PC-9 (cell line): ENCODE data around the gene PAK3. TPM values are rescaled to one million over a fixed set of nuclear protein-coding genes. Genes with fewer than 3 reads are reported as not detected.

Source experiments
- BruUV-seq: library from RNA; stranded (reverse); fragments of 400-500 nt; replicated peaks from 2 replicates; lab custom pipeline; 2021; lab: Mats Ljungman, UMichigan
- CTCF ChIA-PET: fragments of 300-600 bp; sonication (Branson Sonifier 250); formaldehyde crosslinking; loops from one replicate; lab custom pipeline; 2022; ENCODE audit warnings: antibody characterized with exemption; lab: Charles Lee
- POLR2A ChIA-PET: fragments of 300-600 bp; sonication (Branson Sonifier 250); formaldehyde crosslinking; loops from one replicate; lab custom pipeline; 2022; ENCODE audit warnings: antibody characterized with exemption; ENCODE audit not compliant: unreplicated experiment; lab: Charles Lee
- DNase-seq, 2 experiments: peaks; one replicate each; pipeline versions ENCODE4 v3.0.0 to v3.0.0-alpha.2; 2015 to 2022; ENCODE audit warnings: mixed read lengths in 1 of 2
- H2AFZ ChIP-seq: fragments of 200-600 bp; sonication (generic); 2 replicates; pipeline ENCODE4 v1.8.1; 2017; ENCODE audit warnings: antibody characterized with exemption
- H3F3A ChIP-seq: fragments of 200-600 bp; sonication (generic); 2 replicates; pipeline ENCODE4 v1.8.1; 2017; ENCODE audit warnings: antibody characterized with exemption, mild to moderate bottlenecking, low read depth; ENCODE audit not compliant: insufficient read depth
- H3K27ac ChIP-seq: fragments of 200-600 bp; sonication (generic); 2 replicates; pipeline ENCODE4 v1.6.1; 2016; ENCODE audit warnings: mixed run types
- H3K27me3 ChIP-seq: fragments of 200-600 bp; sonication (generic); 2 replicates; pipeline ENCODE4 v1.6.1; 2016; ENCODE audit warnings: low read depth, mixed run types; ENCODE audit not compliant: insufficient read depth
- H3K36me3 ChIP-seq: fragments of 200-600 bp; sonication (generic); 2 replicates; pipeline ENCODE4 v1.6.1; 2016; ENCODE audit warnings: low read depth, mixed run types
- H3K4me1 ChIP-seq: fragments of 200-600 bp; sonication (generic); replicated peaks from 2 replicates; pipeline ENCODE4 v1.6.1; 2016; ENCODE audit warnings: mixed run types; ENCODE audit not compliant: insufficient read depth
- H3K4me2 ChIP-seq: fragments of 200-600 bp; sonication (generic); 2 replicates; pipeline ENCODE4 v1.6.1; 2017; ENCODE audit warnings: mixed run types
- H3K4me3 ChIP-seq: fragments of 200-600 bp; sonication (generic); 2 replicates; pipeline ENCODE4 v1.6.1; 2016; ENCODE audit warnings: mixed run types
- H3K79me2 ChIP-seq: fragments of 200-600 bp; sonication (generic); 2 replicates; pipeline ENCODE4 v1.6.1; 2017; ENCODE audit warnings: low read depth, mixed run types
- H3K9me2 ChIP-seq: fragments of 200-600 bp; sonication (generic); 2 replicates; pipeline ENCODE4 v1.8.1; 2017; ENCODE audit warnings: mild to moderate bottlenecking; ENCODE audit not compliant: insufficient read depth
- H3K9me3 ChIP-seq: fragments of 200-600 bp; sonication (generic); 2 replicates; pipeline ENCODE4 v1.8.1; 2016; ENCODE audit warnings: low read depth; ENCODE audit not compliant: insufficient read depth
- H4K20me1 ChIP-seq: fragments of 200-600 bp; sonication (generic); 2 replicates; pipeline ENCODE4 v1.8.1; 2017; ENCODE audit not compliant: insufficient read depth
- CTCF ChIP-seq: fragments of 200-600 bp; sonication (generic); conservative IDR thresholded peaks from 2 replicates; pipeline ENCODE4 v1.6.1; 2017; ENCODE audit warnings: mixed run types, antibody characterized with exemption, mild to moderate bottlenecking, moderate library complexity
- EZH2 ChIP-seq: fragments of 200-600 bp; sonication (generic); IDR thresholded peaks from 2 replicates; pipeline ENCODE4 v1.8.0; 2017; ENCODE audit warnings: antibody characterized with exemption, low read depth
- intact Hi-C: fragments of 100-400 bp; cut with micrococcal nuclease; formaldehyde crosslinking; loops from one replicate; pipeline ENCODE4 v1.10.0; 2022; ENCODE audit not compliant: unreplicated experiment
- total RNA-seq: library from RNA; stranded (reverse); gene quantifications from 2 replicates; pipeline ENCODE4 v1.2.3, GENCODE V29; 2021

PAK3 gene
- total RNA-seq, 1 experiment from 2014 or later: not detected

- Histone ChIP-seq H4K20me1 (no peaks in the 10 kb centered on the region), H3K27ac (no peak overlapping the region), H3K36me3 (no peaks in the 10 kb centered on the region), H3K4me1 (no peaks in the 10 kb centered on the region), H2AFZ (no peak overlapping the region), H3K4me3 (no peak overlapping the region), H3K27me3 (no peaks in the 10 kb centered on the region), H3K9me2 (no peaks in the 10 kb centered on the region), H3F3A (no peaks in the 10 kb centered on the region), H3K4me2 (no peak overlapping the region), H3K79me2 (no peaks in the 10 kb centered on the region), H3K9me3 (no peaks in the 10 kb centered on the region)
- no peak for DNase-seq
- ChIA-PET POLR2A (no interaction called here), CTCF (no interaction called here)
- no peak for TF ChIP-seq EZH2
- no peak for TF ChIP-seq CTCF
- BruUV-seq: no TSS peak
- intact Hi-C loops: no loop called here
Observed at GRCh38 chrX:111071542-111072277, 24.3 kb upstream of the PAK3 start.

DNA sequence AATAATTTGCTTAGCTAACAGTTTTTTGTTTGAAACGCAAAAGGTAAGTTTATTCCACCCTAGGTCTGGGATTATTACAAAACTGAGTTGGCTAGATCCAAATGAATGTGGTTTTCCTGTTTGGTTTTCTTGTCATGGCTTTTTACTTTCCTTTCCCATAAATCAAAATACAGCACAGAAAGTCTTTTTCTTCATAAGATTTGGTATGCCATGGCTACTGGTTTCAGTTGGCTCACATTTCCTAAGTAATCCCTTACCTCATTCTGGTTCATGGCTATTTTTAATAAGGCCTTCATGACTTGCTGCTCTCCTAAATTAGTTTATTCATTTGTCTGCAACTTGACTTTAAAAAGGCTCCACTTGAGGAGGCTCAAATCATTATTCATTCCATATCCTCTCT is 12.9 kb upstream of the PAK3 start:
- Histone ChIP-seq H3K27ac (no peak overlapping the region), H3K4me3 (no peak overlapping the region), H3F3A (no peaks in the 10 kb centered on the region), H3K36me3 (no peaks in the 10 kb centered on the region), H4K20me1 (no peaks in the 10 kb centered on the region), H3K4me1 (no peaks in the 10 kb centered on the region), H3K79me2 (no peaks in the 10 kb centered on the region), H2AFZ (no peak overlapping the region), H3K9me2 (no peaks in the 10 kb centered on the region), H3K9me3 (no peaks in the 10 kb centered on the region), H3K4me2 (no peak overlapping the region), H3K27me3 (no peaks in the 10 kb centered on the region; the same call in 1 of the 2 replicates)
- DNase-seq: no peak
- BruUV-seq: no TSS peak
- TF ChIP-seq CTCF (no peak), EZH2 (no peak)
- POLR2A ChIA-PET: no interaction called here
- intact Hi-C loops: no loop called here
- CTCF ChIA-PET: no interaction called here

DNA sequence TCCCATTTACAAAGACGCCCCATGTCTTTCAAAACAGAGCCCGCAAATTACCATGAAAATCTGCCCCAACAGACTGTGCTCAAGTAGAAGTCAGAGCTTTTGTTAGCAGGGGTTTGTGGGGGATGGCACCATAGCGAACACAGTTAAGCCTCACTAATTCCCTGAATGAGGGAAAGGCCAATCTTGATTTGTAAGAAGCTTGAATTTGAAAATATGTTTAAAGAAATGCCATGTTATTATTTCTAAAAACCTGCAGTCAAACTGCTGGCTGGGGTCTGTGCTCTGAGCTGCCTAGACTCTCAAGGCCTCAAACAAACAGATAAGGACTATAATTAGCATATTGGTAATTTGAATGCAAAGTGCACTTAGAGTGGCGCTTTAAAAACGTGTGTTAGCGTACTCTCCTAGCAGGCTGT is 9.4 kb upstream of the PAK3 start:
- Histone ChIP-seq H3K4me2 (no peak overlapping the region), H3K9me3 (no peaks in the 10 kb centered on the region), H3K9me2 (no peaks in the 10 kb centered on the region), H3K36me3 (no peaks in the 10 kb centered on the region), H3F3A (no peaks in the 10 kb centered on the region), H3K4me1 (no peaks in the 10 kb centered on the region), H3K27me3 (peaks cover 25% of the 10 kb centered on the region; the same call in 1 of the 2 replicates), H3K79me2 (no peaks in the 10 kb centered on the region), H4K20me1 (no peaks in the 10 kb centered on the region), H2AFZ (no peak overlapping the region), H3K27ac (no peak overlapping the region), H3K4me3 (no peak overlapping the region)
- DNase-seq: no peak
- intact Hi-C loops: no loop called here
- ChIA-PET POLR2A (no interaction called here), CTCF (no interaction called here)
- TF ChIP-seq CTCF: no peak
- no peak for TF ChIP-seq EZH2
- BruUV-seq: no TSS peak
